Measurements from ENCODE around the gene STK32C.

DNA sequence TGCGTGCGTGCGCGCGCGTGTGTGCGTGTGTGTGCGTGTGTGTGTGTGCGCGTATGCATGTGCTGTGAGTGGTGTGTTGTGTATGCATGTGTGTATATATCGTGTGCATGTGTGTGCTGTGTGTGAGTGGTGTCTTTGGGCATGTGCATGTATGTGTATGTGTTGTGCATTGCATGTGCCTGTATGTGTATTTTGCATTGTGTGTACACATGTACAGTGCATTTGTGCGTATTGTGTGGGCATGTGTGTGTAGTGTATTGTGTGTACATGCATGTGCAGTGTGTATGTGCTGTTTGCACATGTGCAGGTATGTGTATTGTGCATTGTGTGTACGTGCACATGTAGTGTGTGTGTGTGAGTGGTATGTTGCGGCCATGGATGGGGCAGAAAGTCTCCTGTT lies 127.0 kb downstream of the STK32C start:
- TF ChIP-seq POLR2A (IDR thresholded peaks at IDR 0.05) (no peak), EP300 (IDR thresholded peaks at IDR 0.05) (no peak)
- TF ChIP-seq, protein P1, sequence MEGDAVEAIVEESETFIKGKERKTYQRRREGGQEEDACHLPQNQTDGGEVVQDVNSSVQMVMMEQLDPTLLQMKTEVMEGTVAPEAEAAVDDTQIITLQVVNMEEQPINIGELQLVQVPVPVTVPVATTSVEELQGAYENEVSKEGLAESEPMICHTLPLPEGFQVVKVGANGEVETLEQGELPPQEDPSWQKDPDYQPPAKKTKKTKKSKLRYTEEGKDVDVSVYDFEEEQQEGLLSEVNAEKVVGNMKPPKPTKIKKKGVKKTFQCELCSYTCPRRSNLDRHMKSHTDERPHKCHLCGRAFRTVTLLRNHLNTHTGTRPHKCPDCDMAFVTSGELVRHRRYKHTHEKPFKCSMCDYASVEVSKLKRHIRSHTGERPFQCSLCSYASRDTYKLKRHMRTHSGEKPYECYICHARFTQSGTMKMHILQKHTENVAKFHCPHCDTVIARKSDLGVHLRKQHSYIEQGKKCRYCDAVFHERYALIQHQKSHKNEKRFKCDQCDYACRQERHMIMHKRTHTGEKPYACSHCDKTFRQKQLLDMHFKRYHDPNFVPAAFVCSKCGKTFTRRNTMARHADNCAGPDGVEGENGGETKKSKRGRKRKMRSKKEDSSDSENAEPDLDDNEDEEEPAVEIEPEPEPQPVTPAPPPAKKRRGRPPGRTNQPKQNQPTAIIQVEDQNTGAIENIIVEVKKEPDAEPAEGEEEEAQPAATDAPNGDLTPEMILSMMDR (IDR thresholded peaks at IDR 0.05), result no peak
